CD1c-positive myeloid dendritic cell (primary cell): ENCODE measurements around the gene LRRC73.
"Not testable (repeated sequence)": the region's sequence is repeated elsewhere in the genome, so short reads cannot be mapped to it uniquely, and the experiment has no call there.

ENCODE experiments used
- DNase-seq: peaks from one replicate; pipeline ENCODE4 v3.0.0-alpha.2; 2016; ENCODE audit errors: extremely low spot score

LRRC73 gene

GRCh38 chr6:43510827-43511163, 649 bp upstream of the LRRC73 start:
- no peak for DNase-seq

GRCh38 chr6:43509142-43509983, 783 bp downstream of the LRRC73 start:
- DNase-seq: peak; percentile 24

- DNase-seq: peak; percentile 9
These were observed 1.5 kb downstream of the LRRC73 start for GRCh38 chr6:43508481-43509141.

- DNase-seq: peak; percentile 88
These were observed 3.3 kb downstream of the LRRC73 start for GRCh38 chr6:43506667-43507471.

GRCh38 chr6:43506171-43506570, 4.0 kb downstream of the LRRC73 start:
- DNase-seq: no peak

GRCh38 chr6:43505718-43506117, 4.4 kb downstream of the LRRC73 start:
- no peak for DNase-seq

- DNase-seq: no peak
These were observed 5.2 kb downstream of the LRRC73 start for GRCh38 chr6:43504756-43505593.

- no peak for DNase-seq
These were observed 6.7 kb downstream of the LRRC73 start for GRCh38 chr6:43503443-43503842.

- no peak for DNase-seq
These were observed 7.5 kb downstream of the LRRC73 start for GRCh38 chr6:43502666-43503065.

- no peak for DNase-seq
These were observed 9.2 kb downstream of the LRRC73 start for GRCh38 chr6:43500921-43501320.

- no peak for DNase-seq
These were observed 10.9 kb downstream of the LRRC73 start for GRCh38 chr6:43499028-43499815.

- not testable (repeated sequence) for DNase-seq
These were observed 11.9 kb downstream of the LRRC73 start for GRCh38 chr6:43498291-43498690.

- DNase-seq: no peak
These were observed 12.5 kb downstream of the LRRC73 start for GRCh38 chr6:43497689-43498088.

GRCh38 chr6:43497129-43497396, 13.1 kb downstream of the LRRC73 start:
- no peak for DNase-seq

- DNase-seq: no peak
These were observed 13.6 kb downstream of the LRRC73 start for GRCh38 chr6:43496370-43497128.

- no peak for DNase-seq
These were observed 14.7 kb downstream of the LRRC73 start for GRCh38 chr6:43495409-43495941.

GRCh38 chr6:43494766-43495165, 15.4 kb downstream of the LRRC73 start:
- no peak for DNase-seq

GRCh38 chr6:43494321-43494720, 15.8 kb downstream of the LRRC73 start:
- no peak for DNase-seq

- DNase-seq: no peak
These were observed 16.3 kb downstream of the LRRC73 start for GRCh38 chr6:43493833-43494232.

GRCh38 chr6:43493230-43493629, 16.9 kb downstream of the LRRC73 start:
- no peak for DNase-seq
